H1 (cell line): ENCODE results near the gene PAN2. TPM values are rescaled to one million over a fixed set of nuclear protein-coding genes. Genes with fewer than 3 reads are reported as not detected.

Source experiments
- CHD2 ChIP-seq: IDR thresholded peaks from 2 replicates; pipeline ENCODE4 v1.6.1; 2012; ENCODE audit warnings: low read length, improper control_type of control experiment
- FOSL1 ChIP-seq: IDR thresholded peaks from 2 replicates; pipeline ENCODE4 v1.6.1; 2011; ENCODE audit warnings: mild to moderate bottlenecking, low read depth, low read length, moderate library complexity; ENCODE audit not compliant: insufficient read depth
- JUND ChIP-seq: IDR thresholded peaks from 2 replicates; pipeline ENCODE4 v1.6.1; 2011; ENCODE audit warnings: mild to moderate bottlenecking, improper control_type of control experiment, low read length
- NANOG ChIP-seq: IDR thresholded peaks from 2 replicates; pipeline ENCODE4 v1.6.1; 2011; ENCODE audit warnings: low read length, low read depth, mild to moderate bottlenecking, inconsistent platforms; ENCODE audit not compliant: insufficient read depth, poor library complexity, severe bottlenecking
- RAD21 ChIP-seq, 2 experiments: IDR thresholded peaks in 1 of 2; conservative IDR thresholded peaks in 1 of 2; 2 replicates each; pipeline ENCODE4 v1.6.1; 2011; ENCODE audit warnings: low read depth in 2 of 2, low read length in 2 of 2, improper control_type of control experiment in 1 of 2, inconsistent platforms in 1 of 2, mild to moderate bottlenecking in 1 of 2, moderate library complexity in 1 of 2
- SIX5 ChIP-seq: IDR thresholded peaks from 2 replicates; pipeline ENCODE4 v1.6.1; 2011; ENCODE audit warnings: mild to moderate bottlenecking, low read depth, low read length
- TAF1 ChIP-seq: IDR thresholded peaks from 2 replicates; pipeline ENCODE4 v1.6.1; 2011; ENCODE audit warnings: mild to moderate bottlenecking, low read depth, low read length
- polyA plus RNA-seq, 7 experiments: library from polyadenylated mRNA; depleted of rRNA in 3 of 7; stranded (reverse) in 5 of 7; unstranded in 2 of 7; fragments of >200 nt in 5 of 7; fragments of 200-250 nt in 2 of 7; gene quantifications; 1 replicate in 5 of 7; 2 replicates in 1 of 7; 4 replicates in 1 of 7; pipeline versions ENCODE4 v1.2.1 to v1.2.3, GENCODE V29; 2011 to 2013; ENCODE audit warnings: missing spikeins in 2 of 7, mixed read lengths in 2 of 7
- total RNA-seq: library from RNA; stranded (reverse); fragmentation: NEBNext Ultra II Directional; extraction: Animal tissue kit (Norgen Biotek cat#: 25700); gene quantifications from 2 replicates; pipeline ENCODE4 v1.2.1, GENCODE V29; 2021

PAN2 gene
- total and polyA plus RNA-seq, 2 of the 8 experiments (the other 6 are each of a cell fraction or from before 2014, with no cell fraction given): 29.6 to 36.7 TPM

DNA sequence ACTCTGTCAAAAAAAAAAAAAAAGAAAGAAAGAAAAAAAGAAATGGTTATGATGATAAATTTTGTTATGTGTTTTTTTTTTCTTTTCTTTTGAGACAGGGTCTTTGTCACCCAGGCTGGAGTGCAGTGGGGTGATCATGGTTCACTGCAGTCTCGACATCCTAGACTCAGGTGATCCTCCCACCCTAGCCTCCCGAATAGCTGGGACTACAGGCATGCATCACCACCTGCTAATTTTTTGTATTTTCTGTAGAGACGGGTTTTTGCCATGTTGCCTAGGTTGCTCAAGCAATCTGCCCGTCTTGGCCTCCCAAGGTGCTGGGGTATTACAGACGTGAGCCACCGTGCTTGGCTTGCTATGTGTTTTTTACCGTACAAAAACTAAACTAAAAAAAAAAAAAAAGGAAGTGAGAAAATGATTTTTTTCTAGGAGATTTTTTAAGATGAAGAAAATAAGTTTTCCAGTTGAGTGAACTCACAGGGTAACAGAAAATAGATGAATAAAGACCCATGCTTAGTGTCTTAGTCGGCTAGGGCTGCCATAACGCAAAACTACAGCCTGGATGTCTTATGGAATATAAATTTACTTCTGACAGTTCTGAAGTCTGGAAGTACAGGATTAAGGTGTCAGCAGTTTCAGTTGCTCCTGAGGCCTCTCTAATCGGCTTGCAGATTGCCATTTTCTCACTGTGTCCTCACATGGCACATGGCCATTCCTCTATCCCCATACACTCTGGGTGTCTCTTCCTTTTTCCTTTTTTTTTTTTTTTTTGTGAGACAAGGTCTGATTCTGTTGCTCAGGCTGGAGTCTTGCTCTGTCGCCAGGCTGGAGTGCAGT, 42.0 kb upstream of the PAN2 start (continued):
- no peak for TF ChIP-seq NANOG
- no peak for TF ChIP-seq CHD2
- no peak for TF ChIP-seq FOSL1
- TF ChIP-seq JUND: no peak
- no peak for TF ChIP-seq RAD21 (IDR thresholded peaks at IDR 0.05 in 1 of 2, conservative IDR thresholded peaks at IDR 0.05 in 1 of 2; ENCODE audit: low read depth in 2 of 2, low read length in 2 of 2)
- TF ChIP-seq SIX5: no peak
- TF ChIP-seq TAF1: no peak
